Stimulated activated CD8-positive, alpha-beta memory T cell treated with anti-CD3 and anti-CD28 coated beads, Interleukin-7, amount 100 ng/mL, for 4 hours (primary cell): Measurements from ENCODE around the gene ITGB2.
A peak's percentile ranks its signal among the peaks of the same experiment; 100 is the strongest.

ENCODE experiments used
- DNase-seq, 2 donors: peaks; one replicate each; pipeline ENCODE4 v3.0.0-alpha.2; 2020; ENCODE audit warnings: low read depth in 2 of 2

The ITGB2 gene

DNA sequence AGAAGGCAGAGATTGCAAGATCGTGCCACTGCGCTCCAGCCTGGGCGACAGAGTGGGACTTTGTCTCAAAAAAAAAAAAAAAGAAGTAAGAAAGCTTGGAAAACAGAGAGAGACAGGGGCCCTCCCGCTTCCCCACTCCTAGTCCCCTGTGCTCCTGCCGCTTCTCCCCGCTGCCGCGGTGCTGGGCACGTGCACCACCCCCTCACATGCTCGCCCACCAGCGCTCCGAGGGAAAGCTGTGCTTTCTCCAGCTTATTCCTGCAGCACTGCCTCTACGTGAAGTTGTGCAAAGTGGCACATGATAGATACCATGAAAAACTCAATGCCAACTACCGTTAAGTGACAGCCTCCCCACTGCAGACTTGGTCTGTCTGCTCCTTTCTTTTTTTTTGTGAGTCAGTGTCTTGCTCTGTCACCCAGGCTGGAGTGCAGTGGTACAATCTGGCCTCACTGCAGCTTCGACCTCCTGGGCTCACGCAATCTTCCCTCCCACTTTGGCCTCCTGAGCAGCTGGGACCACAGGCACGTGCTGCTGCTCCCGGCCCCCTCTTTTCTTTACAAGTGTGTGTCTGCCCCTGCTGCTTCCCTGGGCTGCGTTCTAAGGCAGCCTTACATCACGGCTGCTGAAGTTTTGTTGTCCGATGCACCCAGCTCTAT lies 34.6 kb upstream of the ITGB2 start:
- no peak for DNase-seq

- DNase-seq: no peak
These were observed 33.6 kb upstream of the ITGB2 start for GRCh38 chr21:44954281-44954771.

DNA sequence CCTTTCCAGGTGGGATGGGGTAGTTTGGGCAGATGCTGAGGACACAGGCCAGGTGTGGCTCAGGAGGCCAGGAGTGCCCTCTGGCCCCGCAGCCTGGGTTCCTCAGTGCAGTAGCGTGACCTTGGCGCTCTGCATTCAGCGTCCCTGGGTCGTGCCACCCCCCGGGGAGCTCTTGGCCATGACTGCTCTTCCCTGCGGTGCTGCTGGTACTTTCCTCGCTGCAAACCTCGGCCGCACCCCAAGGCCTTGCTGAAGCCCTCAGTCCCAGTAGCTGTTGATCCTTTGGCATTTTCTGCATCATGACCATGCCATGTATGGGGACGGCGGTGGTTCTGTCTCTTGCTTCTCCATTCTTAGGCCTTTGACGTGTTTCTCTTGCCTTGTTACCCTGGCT lies 32.9 kb upstream of the ITGB2 start:
- no peak for DNase-seq

DNA sequence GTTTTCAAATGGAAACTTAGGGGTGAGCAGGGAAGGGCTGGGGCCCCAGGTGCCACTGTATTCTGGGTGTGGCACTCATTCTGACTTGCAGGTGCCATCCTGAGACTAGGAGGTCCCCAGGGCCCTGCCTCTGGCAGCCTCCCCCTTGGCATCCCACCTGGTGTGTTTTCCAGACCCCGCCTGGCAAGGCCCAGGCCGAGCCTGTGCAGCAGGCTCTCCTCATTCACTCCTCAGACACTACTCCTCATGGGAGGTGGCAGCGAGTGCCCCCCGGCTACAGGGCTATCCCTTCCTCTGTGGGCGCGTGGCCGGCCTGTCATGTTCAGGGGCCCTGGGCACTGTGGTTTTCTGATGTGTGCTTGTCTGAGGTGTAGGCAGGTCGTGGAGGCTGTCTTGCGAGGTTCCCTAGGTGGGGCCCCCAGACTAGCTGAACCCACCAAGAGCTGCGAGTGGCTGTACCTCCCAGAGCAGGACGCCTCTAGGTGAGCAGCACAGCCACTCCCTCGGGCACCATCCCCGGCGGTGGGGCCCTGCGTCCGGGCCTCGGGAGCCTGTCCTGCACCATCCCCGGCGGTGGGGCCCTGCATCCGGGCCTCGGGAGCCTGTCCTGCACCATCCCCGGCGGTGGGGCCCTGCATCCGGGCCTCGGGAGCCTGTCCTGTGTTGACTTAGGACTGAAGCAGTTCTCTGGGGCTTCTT lies 32.4 kb upstream of the ITGB2 start:
- no peak for DNase-seq

- DNase-seq: no peak
These were observed 31.6 kb upstream of the ITGB2 start for GRCh38 chr21:44952116-44952928.

GRCh38 chr21:44951186-44951915 lies 30.7 kb upstream of the ITGB2 start:
- no peak for DNase-seq

- no peak for DNase-seq
These were observed 29.7 kb upstream of the ITGB2 start for GRCh38 chr21:44950351-44950750.

- DNase-seq: peak; percentile 52 to 60
These were observed 29.1 kb upstream of the ITGB2 start for GRCh38 chr21:44949779-44950198.

GRCh38 chr21:44949161-44949778 lies 28.6 kb upstream of the ITGB2 start:
- no peak for DNase-seq

DNA sequence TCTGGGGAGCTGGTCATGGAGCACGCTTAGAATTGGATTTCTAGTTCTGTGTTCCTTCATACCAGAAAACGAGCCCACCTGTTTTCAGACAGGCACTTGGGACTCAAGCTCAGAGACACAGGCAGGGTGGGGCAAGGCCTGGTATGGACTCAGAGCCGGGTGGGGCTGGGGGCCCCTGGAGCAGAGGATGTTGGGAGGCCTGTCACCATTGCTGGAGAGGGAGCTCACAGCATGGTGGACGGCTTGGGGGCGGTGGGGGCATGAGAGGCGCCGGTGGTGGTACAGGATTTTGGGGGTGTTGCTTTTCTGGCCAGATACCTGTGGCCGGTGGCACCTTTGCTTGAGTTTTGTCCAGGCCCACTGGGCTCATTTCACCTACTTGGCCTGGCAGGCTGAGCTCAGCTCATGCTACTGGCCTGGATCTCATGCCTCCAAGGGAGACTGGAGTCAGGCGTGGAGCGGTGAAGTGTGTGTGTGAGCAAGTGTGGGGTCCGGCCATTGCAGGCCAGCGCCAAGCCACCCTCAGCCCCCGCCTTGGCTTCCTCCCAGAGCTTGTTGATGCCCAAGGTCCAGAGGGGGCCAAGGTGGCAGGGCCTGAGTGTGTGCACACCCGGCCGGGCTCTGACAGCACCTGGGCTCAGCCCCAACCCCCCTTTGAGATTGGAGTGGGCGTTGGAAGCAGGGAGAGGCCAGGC lies 27.9 kb upstream of the ITGB2 start:
- no peak for DNase-seq

DNA sequence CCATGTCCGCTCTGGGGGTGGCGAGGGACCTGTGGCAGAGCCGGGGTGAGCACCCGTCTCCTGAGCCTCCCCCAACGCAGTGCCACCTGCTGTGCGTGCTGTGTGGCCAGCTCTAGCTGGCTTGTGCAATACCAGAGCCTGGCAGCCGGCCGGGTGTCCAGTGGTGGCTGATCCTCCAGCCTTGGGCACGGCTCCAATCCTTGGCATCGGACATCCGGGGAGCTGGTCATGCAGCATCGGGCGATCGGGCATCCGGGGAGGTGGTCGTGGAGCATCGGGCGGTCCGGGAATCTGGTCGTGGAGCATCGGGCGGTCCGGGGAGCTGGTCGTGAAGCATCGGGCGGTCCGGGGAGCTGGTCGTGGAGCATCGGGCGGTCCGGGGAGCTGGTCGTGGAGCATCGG lies 27.2 kb upstream of the ITGB2 start:
- no peak for DNase-seq

DNA sequence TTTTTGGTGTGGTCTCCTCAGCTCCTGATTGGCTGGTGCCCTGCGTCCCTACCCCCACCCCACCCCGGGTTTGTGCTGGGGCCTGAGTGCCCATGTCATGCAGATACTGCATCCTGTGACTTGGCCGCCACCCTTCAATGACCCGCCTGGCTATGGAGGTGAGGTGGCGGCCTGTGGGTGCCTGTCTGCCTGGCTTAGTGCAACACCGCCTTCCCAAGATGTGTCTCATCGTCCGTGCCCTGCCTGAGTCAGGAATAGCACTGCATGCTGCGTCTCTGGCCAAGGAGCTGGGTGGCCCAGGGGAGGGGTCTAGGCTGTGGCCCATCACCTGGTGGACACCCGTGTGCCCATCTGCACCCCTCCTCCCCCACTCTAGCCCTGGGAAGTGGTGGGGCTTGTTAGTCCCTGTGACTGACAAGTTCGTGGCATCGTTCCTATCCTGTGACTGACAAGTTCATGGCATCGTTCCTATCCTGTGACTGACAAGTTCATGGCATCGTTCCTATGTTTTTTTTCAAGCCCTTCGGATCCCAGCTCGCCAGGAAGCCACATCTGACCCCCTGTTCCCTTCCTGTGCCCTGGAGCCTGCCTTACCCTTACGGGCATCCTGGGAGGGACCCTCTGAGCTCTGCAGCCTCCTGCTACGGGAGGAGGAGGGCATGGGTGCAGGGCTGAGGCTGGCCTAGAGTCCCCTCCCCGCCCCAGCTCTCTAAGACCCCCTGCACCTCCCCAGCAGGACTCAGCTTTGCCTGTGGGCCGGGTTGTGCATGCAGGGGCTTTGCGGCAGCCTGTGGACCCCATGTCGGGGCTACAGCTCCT lies 26.6 kb upstream of the ITGB2 start:
- DNase-seq: no peak

DNA sequence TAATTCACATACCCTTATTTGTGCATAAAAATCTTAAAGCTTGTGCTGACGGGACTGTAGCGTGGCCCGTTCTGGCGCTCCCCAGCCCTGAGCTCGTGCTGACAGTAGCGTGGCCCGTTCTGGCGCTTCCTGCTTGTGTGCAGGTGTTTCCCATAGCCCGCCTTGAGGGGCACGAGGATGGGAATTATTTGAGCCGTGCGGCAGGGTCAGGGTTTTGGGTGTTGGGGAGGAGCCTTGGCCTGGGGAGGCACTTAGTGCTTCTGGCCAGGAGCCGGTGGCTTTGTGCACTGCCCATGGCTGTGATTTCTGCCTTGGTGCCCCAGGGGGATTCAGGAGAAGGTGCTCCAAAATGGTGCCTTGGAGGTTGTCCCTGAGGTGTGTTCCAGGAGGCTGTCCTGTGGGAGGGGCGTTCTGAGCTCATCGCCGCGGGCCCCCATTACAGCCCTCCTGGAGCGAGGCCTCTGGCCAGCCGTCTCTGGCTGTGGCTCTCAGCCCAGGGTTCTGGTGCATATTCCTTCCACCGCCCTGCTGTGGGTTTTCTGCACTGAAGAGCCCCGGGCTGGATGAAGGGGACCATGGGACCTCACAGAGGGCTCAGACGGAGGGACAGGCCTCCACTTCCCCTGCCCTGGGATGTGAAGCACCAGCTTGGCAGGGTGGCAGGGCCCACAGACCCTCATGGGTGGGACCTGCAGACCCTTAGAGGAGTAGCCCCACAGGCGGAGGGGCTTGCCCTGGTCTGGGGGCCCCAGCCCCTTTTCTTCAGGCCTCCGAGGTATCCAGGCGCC lies 25.7 kb upstream of the ITGB2 start:
- DNase-seq: no peak

- no peak for DNase-seq
These were observed 23.9 kb upstream of the ITGB2 start for GRCh38 chr21:44944596-44944995.

GRCh38 chr21:44943686-44944550 lies 23.2 kb upstream of the ITGB2 start:
- DNase-seq: no peak

DNA sequence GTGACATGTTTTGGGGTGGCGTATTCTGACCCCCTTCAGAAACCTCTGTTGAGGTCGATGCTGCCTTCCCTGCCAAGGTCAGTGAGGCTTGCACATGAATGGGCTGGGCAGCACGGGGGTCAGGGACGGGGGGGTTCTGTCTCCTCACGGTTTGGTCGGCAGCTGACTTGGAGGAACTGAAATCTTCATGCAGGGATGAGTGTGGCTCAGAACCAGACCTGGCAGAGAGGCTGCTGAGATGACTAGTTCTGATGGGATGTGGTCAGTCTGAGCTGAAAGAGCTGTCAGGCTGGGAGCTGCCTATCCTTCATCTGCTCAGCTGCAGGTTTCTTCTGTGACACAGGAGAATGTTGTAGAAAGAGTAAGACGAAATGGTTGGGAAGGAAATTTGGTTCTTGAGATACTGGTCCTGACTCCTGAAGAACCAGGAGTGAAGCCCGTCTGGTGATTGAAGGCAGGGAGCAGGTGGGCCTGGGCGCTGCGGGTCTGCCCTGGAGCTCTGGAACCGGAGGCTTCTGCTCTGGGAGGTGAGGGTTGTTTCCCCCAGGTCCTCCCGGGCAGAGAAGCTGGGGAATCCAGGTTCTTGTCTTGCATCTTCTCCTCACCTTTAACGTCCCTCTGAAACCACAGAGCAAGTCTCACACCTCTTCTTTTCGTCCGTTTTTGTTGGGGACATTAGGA lies 22.4 kb upstream of the ITGB2 start:
- DNase-seq: no peak

GRCh38 chr21:44942566-44942965 lies 21.9 kb upstream of the ITGB2 start:
- no peak for DNase-seq

DNA sequence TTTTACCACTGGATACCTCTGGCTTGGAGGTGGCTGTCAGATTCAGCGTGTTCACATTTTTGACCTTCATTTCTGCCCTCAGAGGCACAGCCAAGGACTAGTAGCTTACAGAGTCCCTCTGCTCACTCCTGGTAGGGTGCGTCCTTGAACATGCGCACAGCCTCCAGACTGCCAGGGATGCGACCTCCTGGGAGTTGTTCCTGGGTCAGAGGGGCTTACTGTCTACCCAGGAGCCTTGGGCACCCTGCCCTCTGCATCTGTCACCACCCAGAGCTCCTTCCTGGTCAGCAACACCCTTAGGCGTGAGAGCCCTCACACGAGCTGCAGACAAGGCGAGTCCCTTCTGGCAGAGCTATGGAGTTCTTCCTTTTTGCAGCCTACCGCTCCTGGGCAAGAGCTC lies 20.9 kb upstream of the ITGB2 start:
- no peak for DNase-seq
